Endothelial cell of umbilical vein (primary cell): ENCODE results near the gene SERPINF2. TPM values are rescaled to one million over a fixed set of nuclear protein-coding genes. Genes with fewer than 3 reads are reported as not detected.
A peak's percentile ranks its signal among the peaks of the same experiment; 100 is the strongest.
"Not testable (repeated sequence)": the region's sequence is repeated elsewhere in the genome, so short reads cannot be mapped to it uniquely, and the experiment has no call there.

ENCODE experiments used
- BruUV-seq: library from RNA; stranded (reverse); fragments of 400-500 nt; replicated peaks from 2 replicates; lab custom pipeline; 2021; lab: Mats Ljungman, UMichigan
- CTCF ChIA-PET: fragments of 300-600, 350-600 bp; sonication (Branson Sonifier 250); formaldehyde crosslinking; loops from one replicate; lab custom pipeline; 2021; ENCODE audit warnings: antibody characterized with exemption, inconsistent platforms; lab: Charles Lee
- POLR2A ChIA-PET: fragments of 300-600, 350-600 bp; sonication (Branson Sonifier 250); formaldehyde crosslinking; loops from one replicate; lab custom pipeline; 2021; ENCODE audit warnings: antibody characterized with exemption, inconsistent platforms; lab: Charles Lee
- DNase-seq: peaks from one replicate; pipeline ENCODE4 v3.0.0-alpha.2; 2011; ENCODE audit warnings: low read depth, low spot score
- FAIRE-seq: peaks from 2 replicates; lab custom pipeline; 2011; peaks lifted over from hg19 to GRCh38; lab: Jason Lieb, UNC
- H2AFZ ChIP-seq: 2 replicates; pipeline ENCODE4 v1.6.0; 2012; ENCODE audit warnings: low read depth, low read length, control low read depth, inconsistent platforms
- H3K27ac ChIP-seq: 2 replicates; pipeline ENCODE4 v1.5.1; 2011; ENCODE audit warnings: low read depth, mild to moderate bottlenecking, control low read depth, low read length, moderate library complexity; ENCODE audit not compliant: insufficient read depth
- H3K27me3 ChIP-seq, 2 experiments: 2 replicates each; pipeline versions ENCODE4 v1.6.0 to v1.6.1; 2011; ENCODE audit warnings: low read length in 2 of 2, mixed read lengths in 1 of 2; ENCODE audit not compliant: control insufficient read depth in 2 of 2, insufficient read depth in 2 of 2
- H3K36me3 ChIP-seq, 2 experiments: 2 replicates in 1 of 2; 3 replicates in 1 of 2; pipeline ENCODE4 v1.5.1; 2011; ENCODE audit warnings: low read length in 2 of 2, mild to moderate bottlenecking in 1 of 2, moderate library complexity in 1 of 2; ENCODE audit not compliant: control insufficient read depth in 2 of 2, insufficient read depth in 2 of 2; ENCODE audit errors: extremely low read depth in 1 of 2
- H3K4me1 ChIP-seq: 3 replicates; pipeline ENCODE4 v1.5.1; 2011; ENCODE audit warnings: mild to moderate bottlenecking, low read length; ENCODE audit not compliant: control insufficient read depth, insufficient read depth; ENCODE audit errors: extremely low read depth
- H3K4me2 ChIP-seq: 2 replicates; pipeline ENCODE4 v1.6.1; 2011; ENCODE audit warnings: low read length, control low read depth, mixed read lengths; ENCODE audit not compliant: insufficient read depth
- H3K4me3 ChIP-seq, 3 experiments: fragments of 200-600 bp in 1 of 3; sonication (generic), shearing (Covaris generic) in 1 of 3; replicated peaks in 1 of 3; 2 replicates each; pipeline ENCODE4 v1.5.1; 2011 to 2016; ENCODE audit warnings: control low read depth in 3 of 3, low read length in 3 of 3, mild to moderate bottlenecking in 2 of 3, inconsistent platforms in 1 of 3, low read depth in 1 of 3, moderate library complexity in 1 of 3; ENCODE audit not compliant: insufficient read depth in 1 of 3
- H3K79me2 ChIP-seq: 2 replicates; pipeline ENCODE4 v1.6.0; 2012; ENCODE audit warnings: low read length, inconsistent platforms; ENCODE audit not compliant: control insufficient read depth, insufficient read depth
- H3K9ac ChIP-seq: replicated peaks from 2 replicates; pipeline ENCODE3; 2011; ENCODE audit warnings: low read length, control low read depth; ENCODE audit not compliant: insufficient read depth; ENCODE audit errors: extremely low read depth
- H3K9me1 ChIP-seq: replicated peaks from 3 replicates; pipeline ENCODE4 v1.6.0; 2011; ENCODE audit warnings: mild to moderate bottlenecking, low read length; ENCODE audit not compliant: control insufficient read depth, insufficient read depth; ENCODE audit errors: extremely low read depth
- H3K9me3 ChIP-seq: replicated peaks from 2 replicates; pipeline ENCODE4 v1.5.1; 2012; ENCODE audit warnings: low read length, inconsistent platforms; ENCODE audit not compliant: control insufficient read depth, insufficient read depth
- H4K20me1 ChIP-seq: replicated peaks from 2 replicates; pipeline ENCODE3; 2011; ENCODE audit warnings: mild to moderate bottlenecking, low read length; ENCODE audit not compliant: control insufficient read depth, insufficient read depth; ENCODE audit errors: extremely low read depth
- CTCF ChIP-seq, 2 donors: IDR thresholded peaks; 1 replicate in 1 of 2; 2 replicates in 1 of 2; pipeline ENCODE4 v1.5.1; 2011; ENCODE audit warnings: low read length in 2 of 2, mild to moderate bottlenecking in 2 of 2, moderate library complexity in 2 of 2, control low read depth in 1 of 2, inconsistent platforms in 1 of 2, low read depth in 1 of 2; ENCODE audit not compliant: insufficient read depth in 1 of 2; ENCODE audit errors: extremely low read depth in 1 of 2
- EZH2 ChIP-seq: IDR thresholded peaks from 2 replicates; pipeline ENCODE4 v1.6.1; 2012; ENCODE audit warnings: borderline replicate concordance, low read depth, mild to moderate bottlenecking, moderate library complexity, low read length, inconsistent platforms; ENCODE audit not compliant: severe bottlenecking
- MAX ChIP-seq: IDR thresholded peaks from 2 replicates; pipeline ENCODE4 v1.6.1; 2011; ENCODE audit not compliant: insufficient read depth, insufficient read length
- POLR2AphosphoS5 ChIP-seq: IDR thresholded peaks from 2 replicates; pipeline ENCODE4 v1.6.1; 2012; ENCODE audit warnings: low read depth, mild to moderate bottlenecking, control low read depth, low read length, moderate library complexity; ENCODE audit not compliant: insufficient read depth
- dilution Hi-C: fragments of 300-500 bp; cut with MboI; formaldehyde crosslinking; loops from one replicate; pipeline ENCODE4 v1.15.0; 2019; ENCODE audit warnings: low sequenced_read_pairs; ENCODE audit not compliant: extremely low pct_ligation_motif_present
- intact Hi-C: fragments of 100-400 bp; cut with micrococcal nuclease; formaldehyde crosslinking; loops from one replicate; pipeline ENCODE4 v1.10.0; 2022
- polyA plus RNA-seq, 4 experiments: library from polyadenylated mRNA; depleted of rRNA in 3 of 4; stranded (reverse) in 3 of 4; unstranded in 1 of 4; fragments of >200 nt; gene quantifications; 2 replicates each; pipeline versions ENCODE4 v1.2.1 to v1.2.3, GENCODE V29; 2011 to 2012; ENCODE audit warnings: missing spikeins in 1 of 4
- total RNA-seq: library from RNA; stranded (reverse); gene quantifications from 2 replicates; pipeline ENCODE4 v1.2.3, GENCODE V29; 2021

Gene SERPINF2
- total and polyA plus RNA-seq, 2 donors (not counting 3 experiments of a cell fraction or from before 2014, with no cell fraction given): 0.03 TPM; not detected in 1

GRCh38 chr17:1720856-1721386 lies 21.8 kb upstream of the SERPINF2 start:
- no peak overlapping the region for H3K4me2 ChIP-seq
- no peak overlapping the region for H3K27ac ChIP-seq
- peaks cover under 1% of the 10 kb centered on the region for H3K79me2 ChIP-seq
- DNase-seq: peak; percentile 58
- intact Hi-C loops: loop anchor here (1.0 kb wide), 1 partner anchor 63 kb away; no protein-coding TSS in a partner anchor
- ChIA-PET POLR2A (interaction anchor here (1.4 kb wide), 1 partner anchor 63 kb away, joined by 4 read pairs; no protein-coding TSS in a partner anchor), CTCF (interaction anchor here (0.6 to 12.8 kb wide), 29 partner anchors 12 to 305 kb away, joined by 3 to 262 read pairs (median 4); partner anchors contain the start of genes RPA1 and SMYD4)
- TF ChIP-seq MAX: no peak
- TF ChIP-seq CTCF (IDR thresholded peaks at IDR 0.05; ENCODE audit: extremely low read depth in 1 of 2, insufficient read depth in 1 of 2, low read depth in 1 of 2, low read length in 2 of 2): peak; percentile 90 to 92
- no peak for TF ChIP-seq POLR2AphosphoS5
- TF ChIP-seq EZH2: no peak
- peak; percentile 86 for FAIRE-seq
- no peaks in the 10 kb centered on the region for H3K36me3 ChIP-seq
- BruUV-seq: no TSS peak
- H3K9me3 ChIP-seq: no peaks in the 10 kb centered on the region
- dilution Hi-C loops: no loop called here
- H3K9me1 ChIP-seq: no peaks in the 10 kb centered on the region
- H4K20me1 ChIP-seq: no peaks in the 10 kb centered on the region
- H3K4me1 ChIP-seq: peaks cover 13% of the 10 kb centered on the region
- no peak overlapping the region for H3K4me3 ChIP-seq
- H3K9ac ChIP-seq: no peak overlapping the region
- no peaks in the 10 kb centered on the region for H3K27me3 ChIP-seq
- no peak overlapping the region for H2AFZ ChIP-seq

- H2AFZ ChIP-seq, BruUV-seq, H3K9ac ChIP-seq, H3K9me1 ChIP-seq, intact Hi-C loops, H4K20me1 ChIP-seq, H3K79me2 ChIP-seq, H3K4me3 ChIP-seq, dilution Hi-C loops, H3K4me2 ChIP-seq, H3K36me3 ChIP-seq, FAIRE-seq, DNase-seq, H3K27me3 ChIP-seq, H3K9me3 ChIP-seq, H3K27ac ChIP-seq: not testable (repeated sequence)
- POLR2A ChIA-PET: interaction anchor here (0.7 to 1.4 kb wide), 2 partner anchors 58 to 62 kb away, joined by 3 to 4 read pairs; no protein-coding TSS in a partner anchor
- peaks cover 13% of the 10 kb centered on the region for H3K4me1 ChIP-seq
- CTCF ChIA-PET: interaction anchor here (0.7 to 12.8 kb wide), 15 partner anchors 11 to 193 kb away, joined by 3 to 262 read pairs (median 5); partner anchors contain the start of genes RPA1 and SMYD4
These were observed 20.6 kb upstream of the SERPINF2 start for GRCh38 chr17:1722022-1722421.
